Prostate gland (tissue), 2 donors: ENCODE measurements around the gene TEX264. TPM values are rescaled to one million over a fixed set of nuclear protein-coding genes. Genes with fewer than 3 reads are reported as not detected.
"Not testable (repeated sequence)": the region's sequence is repeated elsewhere in the genome, so short reads cannot be mapped to it uniquely, and the experiment has no call there.

ENCODE experiments used
- DNase-seq: peaks from one replicate; pipeline ENCODE4 v3.0.0-alpha.2; 2019; ENCODE audit warnings: low spot score
- H3K27ac ChIP-seq, 2 donors: fragments of 200-600 bp; sonication (generic); 2 replicates each; pipeline ENCODE4 v1.5.1; 2017 to 2019
- H3K27me3 ChIP-seq: fragments of 200-600 bp; sonication (generic); replicated peaks from 2 replicates; pipeline ENCODE4 v1.5.1; 2019; ENCODE audit not compliant: insufficient read depth
- H3K36me3 ChIP-seq, 2 donors: fragments of 200-600 bp; sonication (generic); 1 replicate in 1 of 2; 2 replicates in 1 of 2; pipeline versions ENCODE4 v1.5.1 to v1.8.1; 2017 to 2019
- H3K4me1 ChIP-seq: fragments of 200-600 bp; sonication (generic); replicated peaks from 2 replicates; pipeline ENCODE4 v1.5.1; 2019
- H3K4me3 ChIP-seq, 2 donors: fragments of 200-600 bp; sonication (generic); 2 replicates each; pipeline ENCODE4 v1.5.1; 2017 to 2019
- H3K9me3 ChIP-seq: fragments of 200-600 bp; sonication (generic); 2 replicates; pipeline ENCODE4 v1.5.1; 2017
- POLR2A ChIP-seq: fragments of 450-650 bp; IDR thresholded peaks from one replicate; pipeline ENCODE4 v1.6.1; 2016; ENCODE audit warnings: antibody characterized with exemption, mild to moderate bottlenecking
- POLR2AphosphoS5 ChIP-seq: sonication (generic); formaldehyde crosslinking; IDR thresholded peaks from one replicate; pipeline ENCODE4 v1.6.1; 2017; ENCODE audit warnings: antibody characterized with exemption
- WGBS: methylation state at CpG from one replicate; pipeline ENCODE4 v1.1.5; 2018; 5-methylcytosine and 5-hydroxymethylcytosine counted together
- intact Hi-C: fragments of 100-400 bp; cut with DNase I; formaldehyde crosslinking; loops from one replicate; pipeline ENCODE4 v1.14.2; 2022
- total RNA-seq, 2 donors: library from RNA; depleted of rRNA; stranded (reverse); fragments of >200 nt; gene quantifications; one replicate each; pipeline ENCODE4 v1.1.0, GENCODE V29; 2016
- TF ChIP-seq, protein P1 (sequence below), 4 experiments: fragments of 200-600 bp in 2 of 4; fragments of 450-650 bp in 2 of 4; sonication (generic) in 2 of 4; IDR thresholded peaks; 1 replicate in 3 of 4; 2 replicates in 1 of 4; pipeline ENCODE4 v1.5.1; 2016 to 2019; ENCODE audit warnings: antibody characterized with exemption in 4 of 4, mild to moderate bottlenecking in 2 of 4, moderate library complexity in 2 of 4

TEX264 gene
- total RNA-seq, 2 donors from 2014 or later = 157 to 214 TPM

DNA sequence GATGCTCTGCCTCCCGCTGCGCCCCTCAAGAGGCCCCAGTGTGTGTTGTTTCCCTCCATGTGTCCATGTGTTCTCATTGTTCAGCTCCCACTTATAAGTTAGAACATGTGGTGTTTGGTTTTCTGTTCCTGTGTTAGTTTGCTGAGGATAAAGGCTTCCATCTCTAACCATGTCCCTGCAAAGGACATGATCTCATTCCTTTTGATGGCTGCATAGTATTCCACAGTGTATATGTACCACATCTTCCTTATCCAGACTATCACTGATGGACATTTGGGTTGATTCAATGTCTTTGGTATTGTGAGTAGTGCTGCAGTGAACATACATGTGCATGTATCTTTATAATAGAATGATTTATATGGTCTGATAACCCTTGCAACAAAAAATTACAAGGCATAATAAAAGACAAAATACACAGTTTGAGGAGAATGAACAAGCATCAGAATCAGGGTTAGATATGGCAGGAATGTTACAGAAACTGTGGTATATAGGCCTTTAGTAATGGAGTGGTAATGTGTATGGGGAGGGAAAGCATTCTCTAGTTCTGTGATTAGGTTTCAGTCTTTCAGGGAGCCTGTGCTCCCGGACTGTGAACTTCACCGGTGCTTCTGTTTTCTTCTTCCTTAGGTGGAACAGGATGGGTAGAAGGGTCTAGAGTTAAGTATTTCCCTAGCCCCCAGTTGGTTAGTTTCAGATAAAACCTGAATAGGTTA is 63.0 kb downstream of the TEX264 start:
- Histone ChIP-seq H3K27me3 (no peaks in the 10 kb centered on the region), H3K27ac (no peak overlapping the region), H3K4me3 (no peak overlapping the region), H3K9me3 (no peaks in the 10 kb centered on the region), H3K36me3 (no peaks in the 10 kb centered on the region), H3K4me1 (no peaks in the 10 kb centered on the region)
- TF ChIP-seq POLR2AphosphoS5 = no peak
- TF ChIP-seq POLR2A = no peak
- TF ChIP-seq, protein P1, sequence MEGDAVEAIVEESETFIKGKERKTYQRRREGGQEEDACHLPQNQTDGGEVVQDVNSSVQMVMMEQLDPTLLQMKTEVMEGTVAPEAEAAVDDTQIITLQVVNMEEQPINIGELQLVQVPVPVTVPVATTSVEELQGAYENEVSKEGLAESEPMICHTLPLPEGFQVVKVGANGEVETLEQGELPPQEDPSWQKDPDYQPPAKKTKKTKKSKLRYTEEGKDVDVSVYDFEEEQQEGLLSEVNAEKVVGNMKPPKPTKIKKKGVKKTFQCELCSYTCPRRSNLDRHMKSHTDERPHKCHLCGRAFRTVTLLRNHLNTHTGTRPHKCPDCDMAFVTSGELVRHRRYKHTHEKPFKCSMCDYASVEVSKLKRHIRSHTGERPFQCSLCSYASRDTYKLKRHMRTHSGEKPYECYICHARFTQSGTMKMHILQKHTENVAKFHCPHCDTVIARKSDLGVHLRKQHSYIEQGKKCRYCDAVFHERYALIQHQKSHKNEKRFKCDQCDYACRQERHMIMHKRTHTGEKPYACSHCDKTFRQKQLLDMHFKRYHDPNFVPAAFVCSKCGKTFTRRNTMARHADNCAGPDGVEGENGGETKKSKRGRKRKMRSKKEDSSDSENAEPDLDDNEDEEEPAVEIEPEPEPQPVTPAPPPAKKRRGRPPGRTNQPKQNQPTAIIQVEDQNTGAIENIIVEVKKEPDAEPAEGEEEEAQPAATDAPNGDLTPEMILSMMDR (IDR thresholded peaks at IDR 0.05) = no peak
- DNase-seq = no peak
- WGBS = 93% methylated on average over 4 of the region's 4 CpGs
- intact Hi-C loops = no loop called here

- intact Hi-C loops = no loop called here
- no peaks in the 10 kb centered on the region for H3K27me3 ChIP-seq
- H3K27ac ChIP-seq = no peak overlapping the region
- TF ChIP-seq POLR2AphosphoS5 (no peak), POLR2A (no peak)
- H3K9me3 ChIP-seq = no peaks in the 10 kb centered on the region
- no peak for DNase-seq
- no peaks in the 10 kb centered on the region for H3K4me1 ChIP-seq
- WGBS = 40% methylated on average over 3 of the region's 3 CpGs
- H3K4me3 ChIP-seq = no peak overlapping the region
- no peaks in the 10 kb centered on the region for H3K36me3 ChIP-seq
These were observed 63.5 kb downstream of the TEX264 start for GRCh38 chr3:51734572-51734907.

- TF ChIP-seq, protein P1 (IDR thresholded peaks at IDR 0.05) = no peak
- no peak for TF ChIP-seq POLR2A
- TF ChIP-seq POLR2AphosphoS5 = no peak
- WGBS = 44% methylated on average over 3 of the region's 3 CpGs
- intact Hi-C loops = no loop called here
- no peak overlapping the region for H3K4me3 ChIP-seq
- no peak overlapping the region for H3K27ac ChIP-seq
- no peaks in the 10 kb centered on the region for H3K27me3 ChIP-seq
- no peaks in the 10 kb centered on the region for H3K4me1 ChIP-seq
- DNase-seq = no peak
- no peaks in the 10 kb centered on the region for H3K36me3 ChIP-seq
- H3K9me3 ChIP-seq = no peaks in the 10 kb centered on the region
These were observed 64.0 kb downstream of the TEX264 start for GRCh38 chr3:51735039-51735438.

- DNase-seq = no peak
- 90% methylated on average over 2 of the region's 2 CpGs for WGBS
- intact Hi-C loops = no loop called here
- Histone ChIP-seq H3K36me3 (no peaks in the 10 kb centered on the region), H3K4me3 (no peak overlapping the region), H3K9me3 (no peaks in the 10 kb centered on the region), H3K27me3 (no peaks in the 10 kb centered on the region), H3K4me1 (no peaks in the 10 kb centered on the region), H3K27ac (no peak overlapping the region)
- TF ChIP-seq POLR2AphosphoS5 (no peak), POLR2A (no peak)
- TF ChIP-seq, protein P1 (IDR thresholded peaks at IDR 0.05) = no peak
These were observed 64.9 kb downstream of the TEX264 start for GRCh38 chr3:51735950-51736349.

- H3K27ac ChIP-seq = no peak overlapping the region
- H3K27me3 ChIP-seq = no peaks in the 10 kb centered on the region
- no peaks in the 10 kb centered on the region for H3K36me3 ChIP-seq
- H3K9me3 ChIP-seq = no peaks in the 10 kb centered on the region
- intact Hi-C loops = no loop called here
- no peak for DNase-seq
- WGBS = 57% methylated on average over 4 of the region's 4 CpGs
- no peak overlapping the region for H3K4me3 ChIP-seq
- no peaks in the 10 kb centered on the region for H3K4me1 ChIP-seq
- TF ChIP-seq, protein P1 (IDR thresholded peaks at IDR 0.05) = no peak
- TF ChIP-seq POLR2A = no peak
- TF ChIP-seq POLR2AphosphoS5 = no peak
These were observed 68.1 kb downstream of the TEX264 start for GRCh38 chr3:51739110-51739509.

GRCh38 chr3:51742320-51742719 is 71.3 kb downstream of the TEX264 start:
- WGBS = 87% methylated on average over 3 of the region's 3 CpGs
- H3K36me3 ChIP-seq, H3K27ac ChIP-seq, intact Hi-C loops, H3K9me3 ChIP-seq, H3K27me3 ChIP-seq, DNase-seq, H3K4me1 ChIP-seq, H3K4me3 ChIP-seq: not testable (repeated sequence)

- H3K27me3 ChIP-seq, H3K9me3 ChIP-seq, H3K4me1 ChIP-seq, H3K36me3 ChIP-seq, H3K27ac ChIP-seq, H3K4me3 ChIP-seq, DNase-seq, intact Hi-C loops: not testable (repeated sequence)
- WGBS = 52% methylated on average over 4 of the region's 4 CpGs
These were observed 71.9 kb downstream of the TEX264 start for GRCh38 chr3:51742978-51743377.
